Measurements from ENCODE around the gene MAP4K4.

- no peak for TF ChIP-seq EZH2 (IDR thresholded peaks at IDR 0.05; ENCODE audit: insufficient read depth, poor library complexity, severe bottlenecking)
- TF ChIP-seq EZH2phosphoT487 (IDR thresholded peaks at IDR 0.05; ENCODE audit: insufficient read depth, low read depth), result no peak
Observed at GRCh38 chr2:101869527-101869926, 172.0 kb downstream of the MAP4K4 start.

Measured in GM23248 (cell line).